Panc1 (cell line): ENCODE data around the gene COL4A1. TPM values are rescaled to one million over a fixed set of nuclear protein-coding genes. Genes with fewer than 3 reads are reported as not detected.

ENCODE experiments used
- ATAC-seq: fragments of 200-7000 bp; cut with Tn5 transposase; 2 replicates; pipeline ENCODE4 v1.9.1; 2020; ENCODE audit warnings: mild to moderate bottlenecking, moderate library complexity
- BruUV-seq: library from RNA; stranded (reverse); fragments of 400-500 nt; replicated peaks from 2 replicates; lab custom pipeline; 2021; lab: Mats Ljungman, UMichigan
- CTCF ChIA-PET: fragments of 300-600 bp; sonication (Branson Sonifier 250); formaldehyde crosslinking; loops from one replicate; lab custom pipeline; 2022; ENCODE audit warnings: antibody characterized with exemption; lab: Charles Lee
- POLR2A ChIA-PET: fragments of 300-600 bp; sonication (Branson Sonifier 250); formaldehyde crosslinking; loops from one replicate; lab custom pipeline; 2022; ENCODE audit warnings: antibody characterized with exemption; lab: Charles Lee
- DNase-seq: peaks from one replicate; pipeline ENCODE4 v3.0.0-alpha.2; 2010; ENCODE audit warnings: low read depth, low spot score
- H3K27ac ChIP-seq: 2 replicates; pipeline ENCODE4 v1.5.1; 2011; ENCODE audit warnings: mild to moderate bottlenecking, low read length, inconsistent platforms
- H3K27me3 ChIP-seq: fragments of 200-500 bp; sonication (Bioruptor generic); 2 replicates; pipeline ENCODE4 v1.6.0; 2014; ENCODE audit warnings: low read length, inconsistent platforms; ENCODE audit not compliant: control insufficient read depth, insufficient read depth
- H3K36me3 ChIP-seq: fragments of 200-500 bp; sonication (Bioruptor generic); 2 replicates; pipeline ENCODE4 v1.5.1; 2014; ENCODE audit warnings: inconsistent platforms, mild to moderate bottlenecking, low read length, moderate library complexity; ENCODE audit not compliant: control insufficient read depth, insufficient read depth
- H3K4me1 ChIP-seq: 2 replicates; pipeline ENCODE4 v1.5.1; 2011; ENCODE audit warnings: inconsistent platforms, mild to moderate bottlenecking, low read length, moderate library complexity; ENCODE audit not compliant: control insufficient read depth, insufficient read depth
- H3K4me3 ChIP-seq, 2 experiments: 2 replicates each; pipeline ENCODE4 v1.5.1; 2011 to 2012; ENCODE audit warnings: low read depth in 2 of 2, low read length in 2 of 2, mild to moderate bottlenecking in 2 of 2, inconsistent platforms in 1 of 2, moderate library complexity in 1 of 2
- H3K9me3 ChIP-seq: fragments of 200-500 bp; sonication (Bioruptor generic); 2 replicates; pipeline ENCODE4 v1.5.1; 2014; ENCODE audit warnings: low read depth, mild to moderate bottlenecking, inconsistent platforms, low read length, moderate library complexity; ENCODE audit not compliant: control insufficient read depth, insufficient read depth
- POLR2AphosphoS5 ChIP-seq: IDR thresholded peaks from 2 replicates; pipeline ENCODE4 v1.6.1; 2012; ENCODE audit warnings: mild to moderate bottlenecking, low read depth, low read length, moderate library complexity
- SIN3A ChIP-seq: IDR thresholded peaks from 2 replicates; pipeline ENCODE4 v1.6.1; 2012; ENCODE audit warnings: low read depth, mild to moderate bottlenecking, low read length, moderate library complexity, borderline replicate concordance; ENCODE audit not compliant: insufficient read depth
- TCF7L2 ChIP-seq: IDR thresholded peaks from 2 replicates; pipeline ENCODE4 v1.6.1; 2011; ENCODE audit warnings: mild to moderate bottlenecking, low read depth, low read length, inconsistent platforms
- in situ Hi-C: cut with HindIII; loops from 2 replicates; pipeline ENCODE4 v1.10.0; 2016; ENCODE audit warnings: low sequenced_read_pairs, low pct_unique_long_range_greater_than_20kb
- intact Hi-C: fragments of 100-400 bp; cut with micrococcal nuclease; formaldehyde crosslinking; loops from one replicate; pipeline ENCODE4 v1.10.0; 2022; ENCODE audit not compliant: unreplicated experiment
- total RNA-seq: library from RNA; stranded (reverse); gene quantifications from one replicate; pipeline ENCODE4 v1.2.1, GENCODE V29; 2021; ENCODE audit not compliant: unreplicated experiment
- TF ChIP-seq, protein P1 (sequence below): fragments of 450-650 bp; IDR thresholded peaks from 2 replicates; pipeline ENCODE4 v1.5.1; 2017; ENCODE audit warnings: mild to moderate bottlenecking
- TF ChIP-seq, protein P2 (sequence below), 2 experiments: IDR thresholded peaks; 2 replicates each; pipeline ENCODE4 v1.6.1; 2011 to 2012; ENCODE audit warnings: low read depth in 2 of 2, control low read depth in 1 of 2, low read length in 1 of 2, mild to moderate bottlenecking in 1 of 2, moderate library complexity in 1 of 2; ENCODE audit not compliant: insufficient read depth in 1 of 2

Gene COL4A1
- total RNA-seq, 1 experiment from 2014 or later = 1.1 TPM

DNA sequence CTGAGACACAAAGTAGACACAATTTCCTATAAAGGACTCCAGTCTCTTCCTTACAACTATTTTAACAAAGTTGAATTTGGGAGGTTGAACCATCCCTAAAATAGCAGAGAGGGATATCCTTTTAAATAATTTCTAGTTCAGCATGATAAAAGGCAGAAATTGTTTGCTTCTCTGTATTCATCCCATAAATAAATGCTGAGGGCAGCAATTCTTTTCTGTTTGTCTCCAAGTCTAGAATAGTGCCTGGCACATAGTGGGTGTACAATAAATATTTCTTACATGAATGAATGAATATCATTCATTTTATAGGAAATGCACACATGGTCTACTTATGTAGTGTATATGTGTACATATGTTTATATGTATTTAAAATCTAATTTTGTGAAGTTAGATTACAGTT, 12.3 kb downstream of the COL4A1 start:
- POLR2A ChIA-PET = interaction anchor here (0.7 kb wide), 1 partner anchor 12 kb away, joined by 10 read pairs; the partner anchor contains the start of gene COL4A1
- intact Hi-C loops (no loop called here), in situ Hi-C loops (no loop called here)
- Histone ChIP-seq H3K9me3 (no peaks in the 10 kb centered on the region), H3K27me3 (no peaks in the 10 kb centered on the region; the same call in 1 of the 2 replicates), H3K4me1 (no peaks in the 10 kb centered on the region), H3K36me3 (no peaks in the 10 kb centered on the region), H3K4me3 (no peak overlapping the region), H3K27ac (no peak overlapping the region)
- CTCF ChIA-PET = no interaction called here
- TF ChIP-seq SIN3A = no peak
- TF ChIP-seq, protein P1, sequence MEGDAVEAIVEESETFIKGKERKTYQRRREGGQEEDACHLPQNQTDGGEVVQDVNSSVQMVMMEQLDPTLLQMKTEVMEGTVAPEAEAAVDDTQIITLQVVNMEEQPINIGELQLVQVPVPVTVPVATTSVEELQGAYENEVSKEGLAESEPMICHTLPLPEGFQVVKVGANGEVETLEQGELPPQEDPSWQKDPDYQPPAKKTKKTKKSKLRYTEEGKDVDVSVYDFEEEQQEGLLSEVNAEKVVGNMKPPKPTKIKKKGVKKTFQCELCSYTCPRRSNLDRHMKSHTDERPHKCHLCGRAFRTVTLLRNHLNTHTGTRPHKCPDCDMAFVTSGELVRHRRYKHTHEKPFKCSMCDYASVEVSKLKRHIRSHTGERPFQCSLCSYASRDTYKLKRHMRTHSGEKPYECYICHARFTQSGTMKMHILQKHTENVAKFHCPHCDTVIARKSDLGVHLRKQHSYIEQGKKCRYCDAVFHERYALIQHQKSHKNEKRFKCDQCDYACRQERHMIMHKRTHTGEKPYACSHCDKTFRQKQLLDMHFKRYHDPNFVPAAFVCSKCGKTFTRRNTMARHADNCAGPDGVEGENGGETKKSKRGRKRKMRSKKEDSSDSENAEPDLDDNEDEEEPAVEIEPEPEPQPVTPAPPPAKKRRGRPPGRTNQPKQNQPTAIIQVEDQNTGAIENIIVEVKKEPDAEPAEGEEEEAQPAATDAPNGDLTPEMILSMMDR = no peak
- TF ChIP-seq, protein P2, sequence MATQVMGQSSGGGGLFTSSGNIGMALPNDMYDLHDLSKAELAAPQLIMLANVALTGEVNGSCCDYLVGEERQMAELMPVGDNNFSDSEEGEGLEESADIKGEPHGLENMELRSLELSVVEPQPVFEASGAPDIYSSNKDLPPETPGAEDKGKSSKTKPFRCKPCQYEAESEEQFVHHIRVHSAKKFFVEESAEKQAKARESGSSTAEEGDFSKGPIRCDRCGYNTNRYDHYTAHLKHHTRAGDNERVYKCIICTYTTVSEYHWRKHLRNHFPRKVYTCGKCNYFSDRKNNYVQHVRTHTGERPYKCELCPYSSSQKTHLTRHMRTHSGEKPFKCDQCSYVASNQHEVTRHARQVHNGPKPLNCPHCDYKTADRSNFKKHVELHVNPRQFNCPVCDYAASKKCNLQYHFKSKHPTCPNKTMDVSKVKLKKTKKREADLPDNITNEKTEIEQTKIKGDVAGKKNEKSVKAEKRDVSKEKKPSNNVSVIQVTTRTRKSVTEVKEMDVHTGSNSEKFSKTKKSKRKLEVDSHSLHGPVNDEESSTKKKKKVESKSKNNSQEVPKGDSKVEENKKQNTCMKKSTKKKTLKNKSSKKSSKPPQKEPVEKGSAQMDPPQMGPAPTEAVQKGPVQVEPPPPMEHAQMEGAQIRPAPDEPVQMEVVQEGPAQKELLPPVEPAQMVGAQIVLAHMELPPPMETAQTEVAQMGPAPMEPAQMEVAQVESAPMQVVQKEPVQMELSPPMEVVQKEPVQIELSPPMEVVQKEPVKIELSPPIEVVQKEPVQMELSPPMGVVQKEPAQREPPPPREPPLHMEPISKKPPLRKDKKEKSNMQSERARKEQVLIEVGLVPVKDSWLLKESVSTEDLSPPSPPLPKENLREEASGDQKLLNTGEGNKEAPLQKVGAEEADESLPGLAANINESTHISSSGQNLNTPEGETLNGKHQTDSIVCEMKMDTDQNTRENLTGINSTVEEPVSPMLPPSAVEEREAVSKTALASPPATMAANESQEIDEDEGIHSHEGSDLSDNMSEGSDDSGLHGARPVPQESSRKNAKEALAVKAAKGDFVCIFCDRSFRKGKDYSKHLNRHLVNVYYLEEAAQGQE (IDR thresholded peaks at IDR 0.05; ENCODE audit: insufficient read depth in 1 of 2, low read depth in 2 of 2, low read length in 1 of 2) = no peak
- no peak for TF ChIP-seq TCF7L2
- TF ChIP-seq POLR2AphosphoS5 = no peak
- BruUV-seq = no TSS peak
- DNase-seq (no peak), ATAC-seq (no peak)

DNA sequence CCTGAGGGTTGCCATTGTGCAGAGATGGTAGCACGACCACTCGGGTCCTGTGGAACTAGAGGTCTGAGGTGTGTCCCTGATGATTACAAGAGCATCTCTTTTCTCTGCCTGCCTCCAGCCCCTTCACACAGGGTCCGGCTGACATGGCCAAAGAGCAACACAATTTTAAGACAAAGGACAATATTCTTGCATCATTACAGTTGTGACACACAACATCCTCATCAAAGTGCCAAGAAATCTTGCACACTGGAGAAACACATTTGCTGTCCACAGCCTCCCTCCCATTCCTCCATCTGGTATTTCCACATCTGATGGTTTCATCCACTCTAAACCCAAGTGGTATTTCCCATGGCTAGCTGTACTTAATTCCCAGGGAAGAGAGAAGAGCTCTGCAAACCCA, 12.8 kb downstream of the COL4A1 start:
- POLR2A ChIA-PET = no interaction called here
- CTCF ChIA-PET = no interaction called here

More for the DNA sequence above, 12.8 kb downstream of the COL4A1 start:
- no peaks in the 10 kb centered on the region for H3K36me3 ChIP-seq
- DNase-seq (no peak), ATAC-seq (no peak)
- H3K4me3 ChIP-seq = no peak overlapping the region
- BruUV-seq = no TSS peak
- in situ Hi-C loops = no loop called here
- TF ChIP-seq, protein P1 = no peak
- no peak for TF ChIP-seq TCF7L2
- H3K4me1 ChIP-seq = no peaks in the 10 kb centered on the region
- intact Hi-C loops = no loop called here
- H3K9me3 ChIP-seq = no peaks in the 10 kb centered on the region
- no peak overlapping the region for H3K27ac ChIP-seq
- no peaks in the 10 kb centered on the region; the same call in 1 of the 2 replicates for H3K27me3 ChIP-seq
